HG03039 (cell line): Measurements from ENCODE around the gene CYP2U1.
"Not testable (repeated sequence)": the region's sequence is repeated elsewhere in the genome, so short reads cannot be mapped to it uniquely, and the experiment has no call there.

Experiments used
- ATAC-seq: cut with Tn5 transposase; IDR thresholded peaks from one replicate; pipeline ENCODE4 v1.9.1; 2021; ENCODE audit warnings: mild to moderate bottlenecking, moderate library complexity; ENCODE audit not compliant: unreplicated experiment

The CYP2U1 gene

DNA sequence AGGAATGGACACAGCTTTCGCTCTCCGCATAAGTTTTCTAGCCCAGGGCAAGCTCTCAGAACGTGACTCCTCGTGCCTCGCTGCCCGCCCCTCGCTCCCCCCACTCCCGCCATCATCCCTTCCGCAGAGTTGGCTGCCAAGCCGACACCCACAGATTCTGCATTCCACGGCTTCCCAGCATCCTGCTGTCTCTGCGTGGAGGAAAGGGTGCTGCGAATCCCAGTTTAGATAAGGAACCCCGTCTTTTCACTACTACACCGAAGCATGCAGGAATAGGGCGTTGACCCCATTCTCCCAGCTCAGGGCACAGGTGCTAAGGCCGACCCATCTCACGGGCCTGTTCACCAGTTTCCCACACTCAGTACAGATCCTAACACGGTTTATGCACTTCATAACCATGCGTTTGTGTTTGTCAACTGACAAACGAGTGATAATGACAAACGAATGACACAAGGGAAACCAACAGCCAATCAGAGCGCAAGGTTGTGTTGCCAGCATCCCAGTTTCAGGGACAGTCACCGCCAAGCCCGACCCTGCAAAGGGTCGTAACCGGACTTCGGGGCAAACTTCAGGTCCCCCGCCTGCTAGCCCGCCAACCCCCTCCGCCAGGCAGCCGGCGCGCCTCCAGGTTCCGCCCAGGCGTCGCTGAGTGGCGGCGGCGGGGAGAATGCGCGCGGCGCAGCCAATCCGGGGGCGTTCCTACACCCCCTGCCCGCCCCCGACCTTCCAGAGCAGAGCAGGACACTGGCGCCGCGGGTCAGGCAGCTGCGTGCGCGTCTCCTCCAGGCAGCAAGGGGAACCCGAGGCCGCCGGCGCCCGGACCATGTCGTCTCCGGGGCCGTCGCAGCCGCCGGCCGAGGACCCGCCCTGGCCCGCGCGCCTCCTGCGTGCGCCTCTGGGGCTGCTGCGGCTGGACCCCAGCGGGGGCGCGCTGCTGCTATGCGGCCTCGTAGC is at the start of gene CYP2U1:
TSS of gene CYP2U1 (plus strand) at position 729 of the 954 bp plus-strand sequence. CDS start at position 824, 95 bp downstream.
- peak; percentile 97 for ATAC-seq

DNA sequence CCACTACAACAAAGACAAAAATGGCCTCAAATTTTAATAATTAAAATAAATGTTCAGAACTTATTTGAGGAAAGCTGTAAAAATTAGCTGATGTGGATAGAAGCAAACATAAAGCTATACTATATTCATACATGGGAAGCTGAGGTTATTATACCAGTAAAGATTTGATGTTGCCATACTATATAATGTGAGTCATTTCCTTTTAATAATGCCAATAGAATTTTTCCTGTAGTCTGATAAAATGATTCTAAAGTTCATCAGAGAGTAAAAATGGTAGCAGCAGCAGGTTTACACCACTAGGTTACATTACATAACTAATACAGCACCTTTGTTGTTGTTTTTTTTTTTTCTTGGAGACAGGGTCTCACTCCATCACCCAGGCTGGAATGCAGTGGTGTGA is 45.5 kb upstream of the CYP2U1 start:
- no peak for ATAC-seq

DNA sequence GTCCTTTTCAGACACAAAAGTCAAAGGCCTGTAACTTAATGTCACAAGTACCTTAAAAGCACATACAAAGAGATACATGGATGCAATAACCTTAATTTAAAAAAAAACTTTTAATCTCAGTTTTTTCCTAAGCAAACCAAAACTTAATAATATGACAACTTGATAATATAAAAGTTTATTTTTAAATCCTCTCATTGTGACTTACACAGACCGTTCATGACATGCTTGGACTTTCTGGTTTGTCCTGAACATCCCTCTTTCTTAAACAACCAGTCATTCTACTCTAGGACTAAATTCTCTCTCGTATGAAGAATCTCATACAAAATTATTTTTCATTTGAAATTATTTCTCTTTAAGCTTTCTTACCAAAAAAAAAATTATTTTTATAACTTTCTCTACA is 43.1 kb upstream of the CYP2U1 start:
- no peak for ATAC-seq

DNA sequence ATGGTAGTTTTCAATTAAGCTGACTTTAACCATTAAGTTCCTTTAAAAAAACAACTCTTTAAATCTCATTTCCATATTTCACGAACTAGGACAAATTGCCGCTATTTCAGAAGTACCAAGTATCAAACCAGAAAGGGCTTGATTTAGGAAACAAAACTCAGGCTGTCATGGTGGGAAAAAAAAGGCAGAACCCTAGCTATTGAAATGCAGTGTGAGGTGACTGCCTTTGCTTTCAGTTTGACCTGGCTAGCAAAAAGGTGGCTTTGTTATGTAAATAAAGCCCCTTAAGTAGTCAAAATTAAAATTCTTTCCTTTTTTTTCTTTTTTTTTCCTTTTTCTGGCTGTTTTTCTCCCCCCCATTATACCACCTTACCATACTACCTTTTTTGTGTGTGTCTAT is 40.6 kb upstream of the CYP2U1 start:
- no peak for ATAC-seq

DNA sequence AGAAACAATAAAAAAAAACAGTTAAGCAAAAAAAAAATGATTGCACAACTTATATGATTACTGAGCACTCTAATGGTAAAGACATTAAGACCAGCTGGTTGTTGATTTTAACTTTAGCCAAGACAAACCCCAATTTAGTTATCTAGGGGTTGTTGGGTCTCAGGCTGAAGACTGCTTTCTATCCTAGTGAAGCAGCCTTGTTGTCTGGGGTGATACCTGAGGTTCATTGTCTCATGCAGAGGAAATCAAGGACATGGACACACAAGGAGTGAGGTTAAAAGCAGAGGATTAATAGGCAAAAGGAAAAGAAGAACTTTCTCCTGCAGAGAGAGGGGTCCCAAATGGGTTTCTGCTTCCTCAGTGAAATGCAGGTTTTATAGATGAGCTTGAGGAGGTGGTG is 40.0 kb upstream of the CYP2U1 start:
- ATAC-seq: no peak

DNA sequence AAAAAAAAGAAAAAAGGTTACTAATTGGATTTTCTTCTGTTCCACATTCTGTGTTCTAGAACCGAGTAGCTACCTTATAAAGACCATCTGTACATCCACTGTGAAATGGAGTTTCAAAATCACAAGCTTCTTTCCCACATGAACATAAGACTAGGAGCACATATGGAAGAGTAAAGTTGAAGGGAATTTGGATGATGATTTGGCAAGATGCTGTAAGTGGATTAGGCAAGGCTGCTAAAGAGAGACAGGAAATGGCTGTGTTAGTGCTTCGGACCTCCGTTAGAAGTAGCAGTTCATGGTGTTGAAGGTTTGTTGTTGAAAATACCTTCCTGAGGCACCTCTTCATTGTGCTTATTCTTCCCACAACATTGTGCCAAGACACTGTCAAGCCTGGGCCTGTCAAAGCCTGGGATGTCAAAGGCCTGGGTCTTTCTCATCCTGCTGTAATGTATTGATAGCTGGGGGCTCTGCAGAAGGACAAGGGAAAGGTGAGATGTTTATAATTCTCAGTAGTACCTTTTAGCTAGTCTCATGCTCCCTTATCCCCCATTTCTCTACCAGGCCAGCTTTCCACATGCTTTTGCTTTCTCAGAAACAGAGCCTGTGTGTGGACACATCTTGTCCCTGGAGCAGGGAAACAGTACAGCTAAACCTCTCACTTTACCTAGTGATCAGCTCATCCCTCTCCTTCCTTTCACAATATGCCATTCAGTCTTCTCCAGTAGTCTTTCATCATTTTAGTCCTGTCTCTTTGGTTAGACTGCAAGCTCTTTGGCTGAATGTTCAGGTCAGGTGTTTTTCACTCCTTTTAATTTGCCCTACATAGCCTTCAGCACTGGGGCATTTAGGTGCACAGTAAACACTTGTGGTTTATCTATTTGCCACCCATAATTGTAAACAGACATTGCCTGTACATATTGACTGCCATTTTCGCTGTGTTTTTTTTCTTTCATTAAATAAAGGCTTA is 37.9 kb upstream of the CYP2U1 start:
- no peak for ATAC-seq

DNA sequence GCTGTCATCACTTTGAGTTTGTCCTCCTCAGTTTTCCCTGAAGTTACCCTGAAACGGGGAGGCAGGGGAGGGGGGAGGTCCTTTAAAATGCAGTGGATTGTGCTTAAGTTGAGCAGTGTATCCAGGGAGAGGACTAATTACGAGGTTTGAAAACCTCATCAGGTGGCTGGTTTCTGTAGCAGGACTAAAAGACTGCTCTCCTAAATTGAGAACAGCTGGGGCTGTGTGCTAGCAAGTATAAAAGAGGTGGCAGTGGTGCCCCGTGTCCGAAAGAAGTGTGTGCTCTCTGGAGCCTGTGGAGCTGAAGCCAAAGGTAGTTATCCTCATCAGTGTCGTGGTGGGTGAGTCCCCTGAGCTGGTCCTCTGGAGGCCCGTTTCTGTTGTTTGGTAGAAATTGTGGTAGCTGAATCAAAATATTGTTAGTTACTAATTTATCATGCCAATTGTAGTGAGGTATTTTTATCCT is 37.2 kb upstream of the CYP2U1 start:
- ATAC-seq: no peak

DNA sequence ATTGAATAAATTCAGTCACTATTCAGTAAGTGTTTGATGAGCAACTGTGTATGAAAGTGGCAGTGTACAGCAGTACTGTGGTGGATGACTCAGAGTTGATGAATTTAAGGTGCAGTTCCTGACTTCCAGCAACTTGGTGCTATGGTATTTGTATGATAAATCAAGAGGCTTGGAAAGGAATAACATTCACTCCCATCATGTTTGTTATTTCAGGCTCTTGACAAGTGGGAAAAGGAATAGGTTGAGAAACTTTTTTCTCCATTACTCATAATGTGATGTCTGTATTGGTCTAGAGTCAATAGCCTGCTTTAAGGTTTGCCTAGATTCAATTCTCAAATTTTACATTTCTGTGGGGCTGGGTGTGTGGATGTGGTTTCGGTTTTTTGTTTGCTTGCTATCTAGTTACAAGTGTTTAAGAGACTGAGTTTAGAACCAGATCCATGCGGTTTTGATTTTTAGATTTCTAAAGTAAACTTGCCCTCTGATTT is 35.1 kb upstream of the CYP2U1 start:
- no peak for ATAC-seq

DNA sequence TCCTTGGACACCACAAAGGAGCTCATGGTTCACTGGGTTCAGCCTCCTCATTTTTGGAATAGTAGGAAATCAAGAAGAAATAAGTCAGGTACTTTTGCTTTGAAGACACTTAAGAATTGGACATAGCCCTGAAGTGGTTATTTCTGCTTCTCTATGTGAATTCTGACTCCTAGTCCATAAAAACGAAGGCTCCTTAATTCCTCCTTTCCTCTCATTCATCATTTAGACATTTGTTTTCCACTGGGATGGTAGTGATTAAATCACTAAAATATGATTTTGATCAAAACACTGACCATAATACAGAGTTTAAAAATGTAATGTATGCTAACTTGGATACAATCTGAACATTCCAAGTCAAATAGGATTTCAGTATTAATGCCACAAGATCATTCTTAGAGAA is 34.7 kb upstream of the CYP2U1 start:
- ATAC-seq: no peak

DNA sequence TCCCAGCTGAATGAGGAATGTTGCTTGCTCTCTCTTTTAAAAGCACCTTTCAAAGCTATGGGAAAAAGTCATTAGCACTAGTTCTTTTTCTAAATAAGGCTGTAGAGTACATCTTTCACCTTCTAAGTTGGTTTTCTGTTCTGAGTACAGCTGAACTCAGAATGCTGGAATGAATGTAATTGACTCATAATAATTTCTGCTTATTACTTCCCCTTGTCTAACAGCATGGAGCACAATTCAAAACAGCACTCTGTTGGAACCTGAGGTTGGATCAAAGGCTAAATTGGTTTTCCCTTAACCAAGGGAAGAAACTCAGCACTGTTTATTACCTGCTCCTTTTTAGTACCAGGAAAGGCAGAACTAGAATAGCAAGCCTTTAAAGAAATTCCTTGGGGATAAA is 33.5 kb upstream of the CYP2U1 start:
- ATAC-seq: no peak

DNA sequence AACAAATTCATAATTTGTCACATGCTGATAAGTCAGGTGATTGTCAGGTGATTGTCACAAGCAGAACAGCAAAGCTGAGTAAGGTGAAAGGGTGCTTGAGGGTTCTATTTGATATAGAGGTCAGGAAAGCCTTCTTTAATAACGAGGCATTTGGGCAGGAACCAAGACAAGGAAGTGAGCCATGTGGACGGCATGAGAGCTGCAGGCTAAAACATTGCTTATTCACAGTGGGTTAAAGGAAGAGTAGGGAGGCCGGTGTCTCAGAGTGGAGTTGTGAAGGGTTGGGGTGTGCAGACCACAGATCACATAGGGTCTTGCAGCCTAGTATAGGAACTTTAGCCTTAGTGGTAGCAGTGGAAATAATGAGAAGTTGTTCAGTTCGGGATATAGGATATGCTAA is 31.3 kb upstream of the CYP2U1 start:
- no peak for ATAC-seq

DNA sequence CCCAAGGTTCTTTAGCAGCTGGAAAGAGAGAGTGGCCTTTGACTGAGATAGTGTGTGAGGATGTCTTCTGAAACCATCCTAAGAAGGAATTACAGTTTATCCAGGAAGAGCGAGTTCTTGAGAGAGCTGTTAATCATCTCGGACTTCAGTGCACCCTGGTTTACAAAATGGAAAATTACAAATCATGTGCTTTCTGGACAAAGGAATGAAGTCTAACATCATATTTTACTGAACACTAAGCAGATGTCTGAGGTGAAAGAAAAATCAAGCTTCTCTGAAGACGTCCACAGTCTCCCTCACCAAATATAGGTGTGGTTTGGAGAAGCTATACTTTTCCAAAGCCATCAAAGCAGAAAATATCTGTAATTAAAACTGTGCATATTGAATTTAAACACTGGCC is 30.8 kb upstream of the CYP2U1 start:
- ATAC-seq: no peak

DNA sequence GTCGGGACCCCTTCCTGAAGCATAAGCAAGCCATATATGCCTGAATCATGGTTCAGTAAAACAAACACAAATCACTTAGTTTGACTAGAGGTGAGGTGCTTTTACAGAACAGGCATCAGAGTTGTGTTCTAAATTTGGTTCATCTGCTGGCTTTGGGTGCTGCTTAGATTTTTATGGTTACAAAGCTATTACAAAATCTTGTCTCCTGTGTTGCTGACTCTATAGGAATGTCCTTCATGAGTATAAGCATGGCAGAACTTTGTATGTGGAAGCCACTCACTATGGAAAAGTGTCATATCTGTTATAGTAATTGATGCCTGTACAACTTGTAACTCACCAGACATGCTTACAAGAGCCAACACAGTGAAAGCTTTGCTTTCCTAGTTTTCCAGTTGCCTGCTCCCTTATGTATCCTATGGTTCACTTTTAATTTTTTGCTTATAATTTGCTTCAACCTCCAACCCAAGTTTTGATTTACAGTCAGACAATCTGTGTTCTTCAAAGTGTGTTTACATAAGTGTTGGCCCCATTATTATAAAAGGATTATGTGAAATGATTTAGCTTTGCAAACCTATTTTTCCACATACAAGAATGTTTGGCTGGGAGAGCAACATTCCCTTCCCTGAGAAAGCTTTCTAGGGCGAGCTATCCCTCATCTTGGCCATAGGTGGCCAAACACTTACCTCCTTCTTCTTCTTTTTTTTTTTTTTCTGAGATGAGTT is 30.0 kb upstream of the CYP2U1 start:
- no peak for ATAC-seq

DNA sequence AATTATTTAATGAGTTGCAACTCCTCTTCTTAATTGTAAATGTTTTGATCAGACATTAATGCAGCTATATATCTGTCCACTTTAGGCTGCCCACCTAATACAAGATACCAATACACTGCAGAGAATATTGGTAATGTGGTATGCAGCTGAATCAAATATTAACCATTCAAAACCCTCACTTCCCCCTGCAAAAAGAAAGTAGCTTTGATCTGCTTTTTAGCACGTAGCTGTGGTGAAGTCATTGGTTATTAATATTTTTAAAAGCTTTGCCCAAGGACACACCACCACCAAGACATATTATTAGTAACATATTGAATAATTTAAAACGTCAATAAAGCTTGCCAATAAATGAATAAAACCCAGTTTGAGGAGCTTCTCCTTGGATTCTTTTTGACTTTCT is 28.6 kb upstream of the CYP2U1 start:
- no peak for ATAC-seq

DNA sequence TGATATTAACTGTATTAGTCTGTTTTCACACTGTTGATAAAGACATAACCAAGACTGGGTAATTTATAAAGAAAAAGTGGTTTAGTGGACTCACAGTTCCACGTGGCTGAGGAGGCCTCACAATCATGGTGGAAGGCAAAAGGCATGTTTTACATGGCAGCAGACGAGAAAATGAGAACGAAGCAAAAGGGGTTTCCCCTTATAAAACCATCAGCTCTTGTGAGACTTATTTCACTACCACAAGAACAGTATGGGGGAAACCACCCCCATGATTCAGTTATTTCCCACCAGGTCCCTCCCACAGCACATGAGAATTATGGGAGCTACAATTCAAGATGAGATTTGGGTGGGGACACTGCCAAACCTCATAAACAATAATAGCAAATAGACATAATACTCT is 26.3 kb upstream of the CYP2U1 start:
- not testable (repeated sequence) for ATAC-seq

DNA sequence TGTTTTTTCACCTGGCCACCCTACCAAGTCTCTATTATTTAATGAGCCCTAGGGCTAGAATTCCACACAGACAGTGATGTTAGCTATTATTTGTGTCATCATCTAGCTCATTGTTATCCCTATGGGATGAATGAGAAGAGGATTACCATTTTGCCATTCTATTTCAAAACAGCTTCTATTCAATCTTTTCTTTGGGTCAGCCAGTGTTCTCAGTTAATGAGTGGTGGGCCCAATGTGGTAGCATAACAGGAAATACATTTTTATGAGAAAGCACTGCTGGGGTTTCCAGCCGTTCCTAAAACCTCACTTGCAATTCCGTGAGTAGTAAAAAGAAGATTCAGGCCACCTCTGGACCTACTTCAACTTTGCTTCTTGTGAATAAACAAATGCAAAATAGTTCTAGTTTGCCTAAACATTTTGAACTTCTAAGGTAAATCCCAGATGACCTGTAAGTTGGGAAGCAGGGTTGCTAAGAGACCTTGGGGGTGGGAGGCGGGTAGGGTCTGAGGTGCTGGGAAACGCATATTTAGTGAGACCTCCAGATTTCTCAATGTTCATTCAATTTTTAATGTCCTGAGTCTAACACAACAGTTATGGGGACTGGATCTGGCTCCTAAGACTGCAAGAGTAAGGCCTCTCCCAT is 24.8 kb upstream of the CYP2U1 start:
- ATAC-seq: no peak

DNA sequence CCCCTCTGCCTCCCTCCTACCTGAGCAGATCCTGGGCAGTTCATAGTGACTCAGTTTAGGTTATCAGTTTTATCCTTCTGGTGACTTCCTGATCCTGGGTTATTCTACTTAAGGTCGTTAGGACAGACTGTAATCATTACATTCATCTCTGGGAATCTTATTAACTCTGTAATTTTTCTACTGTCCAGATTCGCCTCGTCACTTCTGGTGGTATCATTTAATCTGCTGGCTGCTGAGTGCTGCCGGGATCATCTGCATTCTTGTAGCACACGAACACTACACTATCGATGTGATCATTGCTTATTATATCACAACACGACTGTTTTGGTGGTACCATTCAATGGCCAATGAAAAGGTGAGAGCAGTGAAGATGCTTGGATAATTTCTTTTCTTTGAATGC is 23.0 kb upstream of the CYP2U1 start:
- ATAC-seq: no peak

DNA sequence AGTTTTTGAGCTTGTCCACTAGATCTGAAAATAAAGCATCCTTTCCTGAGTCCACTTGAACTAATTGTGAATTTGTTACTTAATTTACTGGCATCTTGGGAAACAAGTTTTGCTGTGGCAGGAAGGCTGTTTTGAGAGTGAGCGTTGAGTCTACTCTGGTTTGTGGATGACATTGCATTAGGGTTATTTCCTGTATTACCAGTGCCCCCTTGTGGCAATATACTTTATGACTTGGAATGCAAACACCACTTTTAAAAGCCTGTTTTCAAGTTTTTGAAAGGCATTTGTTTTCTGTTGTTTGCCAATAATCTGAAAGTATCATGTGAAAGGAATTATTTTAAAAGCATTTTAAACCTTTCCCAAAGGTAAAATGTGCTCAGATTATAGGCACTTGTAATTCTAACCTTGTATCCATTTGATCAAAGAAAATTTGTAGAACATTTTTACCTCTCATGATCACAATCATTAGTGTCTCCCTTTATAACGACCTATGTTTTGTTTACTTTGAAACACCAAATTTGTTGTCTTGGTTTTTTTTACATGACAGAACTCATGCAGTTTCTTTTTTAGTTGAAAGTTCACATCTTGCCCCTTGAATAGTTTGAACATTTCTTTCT is 18.0 kb upstream of the CYP2U1 start:
- ATAC-seq: peak; percentile 70

DNA sequence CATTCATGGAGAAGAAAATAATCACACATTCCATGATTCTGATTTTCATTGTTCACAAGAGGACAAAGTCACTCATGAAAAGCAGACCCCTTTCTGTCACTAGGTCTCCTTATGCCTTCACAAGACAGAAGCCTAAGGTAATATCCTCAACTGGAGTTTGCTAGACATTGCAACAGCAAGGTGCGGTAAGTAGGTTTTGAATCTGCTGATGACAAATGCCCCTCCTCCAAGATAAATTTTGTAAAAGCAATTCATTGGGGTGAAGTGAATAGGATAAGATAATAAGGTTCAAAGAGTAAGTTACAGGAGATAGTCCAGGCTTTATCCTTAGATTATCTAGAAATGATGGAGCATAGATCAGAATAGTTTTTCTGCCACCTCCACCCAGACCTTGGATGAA is 16.1 kb upstream of the CYP2U1 start:
- ATAC-seq: no peak

DNA sequence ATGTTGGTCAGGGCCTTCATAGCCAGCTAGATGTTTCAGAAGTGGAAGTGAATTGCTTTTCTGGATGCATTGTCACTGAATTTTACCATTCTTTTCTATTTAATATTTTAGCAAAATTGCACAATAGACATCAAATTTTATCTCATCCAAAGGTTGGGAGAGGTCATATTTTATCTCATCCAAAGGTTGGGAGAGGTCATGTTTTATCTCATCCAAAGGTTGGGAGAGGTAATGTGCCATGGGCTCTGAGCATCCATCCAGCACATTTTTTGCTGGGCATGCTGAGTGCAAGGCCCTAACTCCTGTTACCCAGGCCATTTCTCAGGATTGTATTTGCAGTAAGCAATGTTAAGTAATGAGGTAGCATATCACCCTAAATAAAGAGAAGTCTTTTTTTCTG is 14.7 kb upstream of the CYP2U1 start:
- no peak for ATAC-seq
